Erythroblast (primary cell): Measurements from ENCODE around the gene FGFBP1.

ENCODE experiments used
- DNase-seq, 2 experiments: peaks; one replicate each; lab custom pipeline; 2025; lab: John Stamatoyannopoulos, UW
- GATA1 ChIP-seq: IDR thresholded peaks from 2 replicates; pipeline ENCODE4 v1.6.1; 2011; ENCODE audit warnings: low read depth, mild to moderate bottlenecking, control low read depth, low read length, moderate library complexity
- POLR2A ChIP-seq: IDR thresholded peaks from 2 replicates; pipeline ENCODE4 v1.6.1; 2011; ENCODE audit warnings: mild to moderate bottlenecking, low read length

Gene FGFBP1

GRCh38 chr4:15912961-15913630 lies 25.4 kb downstream of the FGFBP1 start:
- TF ChIP-seq POLR2A, result no peak
- TF ChIP-seq GATA1, result no peak
- DNase-seq, result no peak

GRCh38 chr4:15912236-15912635 lies 26.3 kb downstream of the FGFBP1 start:
- DNase-seq, result no peak
- TF ChIP-seq GATA1 (no peak), POLR2A (no peak)

- DNase-seq, result no peak
- TF ChIP-seq GATA1 (no peak), POLR2A (no peak)
Observed at GRCh38 chr4:15910155-15910940, 28.2 kb downstream of the FGFBP1 start.

GRCh38 chr4:15907430-15907829 lies 31.1 kb downstream of the FGFBP1 start:
- TF ChIP-seq POLR2A, result no peak
- TF ChIP-seq GATA1, result no peak
- no peak for DNase-seq

GRCh38 chr4:15906020-15906443 lies 32.5 kb downstream of the FGFBP1 start:
- TF ChIP-seq GATA1 (no peak), POLR2A (no peak)
- DNase-seq, result no peak

GRCh38 chr4:15902746-15903145 lies 35.8 kb downstream of the FGFBP1 start:
- no peak for TF ChIP-seq POLR2A
- TF ChIP-seq GATA1, result no peak
- DNase-seq, result no peak

GRCh38 chr4:15901998-15902397 lies 36.5 kb downstream of the FGFBP1 start:
- no peak for TF ChIP-seq GATA1
- TF ChIP-seq POLR2A, result no peak
- DNase-seq, result no peak

GRCh38 chr4:15901007-15901406 lies 37.5 kb downstream of the FGFBP1 start:
- TF ChIP-seq POLR2A, result no peak
- TF ChIP-seq GATA1, result no peak
- DNase-seq, result no peak

GRCh38 chr4:15899511-15899910 lies 39.0 kb downstream of the FGFBP1 start:
- DNase-seq, result no peak
- TF ChIP-seq GATA1, result no peak
- no peak for TF ChIP-seq POLR2A

GRCh38 chr4:15898902-15899301 lies 39.6 kb downstream of the FGFBP1 start:
- TF ChIP-seq GATA1 (no peak), POLR2A (no peak)
- DNase-seq, result no peak

- DNase-seq, result no peak
- no peak for TF ChIP-seq POLR2A
- TF ChIP-seq GATA1, result no peak
Observed at GRCh38 chr4:15897577-15897976, 41.0 kb downstream of the FGFBP1 start.

- TF ChIP-seq GATA1, result no peak
- DNase-seq, result no peak
Observed at GRCh38 chr4:15894921-15895916, 43.3 kb downstream of the FGFBP1 start.

- no peak for DNase-seq
- TF ChIP-seq POLR2A, result no peak
- no peak for TF ChIP-seq GATA1
Observed at GRCh38 chr4:15894393-15894792, 44.1 kb downstream of the FGFBP1 start.

- DNase-seq, result no peak
- TF ChIP-seq POLR2A (no peak), GATA1 (no peak)
Observed at GRCh38 chr4:15893962-15894361, 44.6 kb downstream of the FGFBP1 start.
